NCI-H226 (cell line): ENCODE results near the gene SUSD5.
A peak's percentile ranks its signal among the peaks of the same experiment; 100 is the strongest.
"Not testable (repeated sequence)": the region's sequence is repeated elsewhere in the genome, so short reads cannot be mapped to it uniquely, and the experiment has no call there.

Experiments
- DNase-seq: peaks from one replicate; pipeline ENCODE4 v3.0.0-alpha.2; 2015

SUSD5 gene

GRCh38 chr3:33111581-33111980 is 107.0 kb downstream of the SUSD5 start:
- DNase-seq, result no peak

- DNase-seq, result not testable (repeated sequence)
These were observed 111.8 kb downstream of the SUSD5 start for GRCh38 chr3:33106854-33107253.

GRCh38 chr3:33105341-33105948 is 113.2 kb downstream of the SUSD5 start:
- peak; percentile 53 for DNase-seq

- no peak for DNase-seq
These were observed 113.8 kb downstream of the SUSD5 start for GRCh38 chr3:33104803-33105202.

GRCh38 chr3:33103480-33103879 is 115.1 kb downstream of the SUSD5 start:
- no peak for DNase-seq

- no peak for DNase-seq
These were observed 115.6 kb downstream of the SUSD5 start for GRCh38 chr3:33103034-33103433.

GRCh38 chr3:33100229-33100628 is 118.4 kb downstream of the SUSD5 start:
- DNase-seq, result no peak
